OCI-LY1 (cell line): ENCODE results near the gene VSIG4.

Experiments used
- H2AFZ ChIP-seq: fragments of 200-600 bp; sonication (generic), shearing (Covaris generic); 2 replicates; pipeline ENCODE4 v1.6.0; 2014; ENCODE audit warnings: antibody characterized with exemption, mild to moderate bottlenecking, low read length
- H3F3A ChIP-seq: fragments of 200-600 bp; sonication (generic), shearing (Covaris generic); 2 replicates; pipeline ENCODE4 v1.6.0; 2014; ENCODE audit warnings: mild to moderate bottlenecking, antibody characterized with exemption, low read length, moderate library complexity; ENCODE audit not compliant: insufficient read depth
- H3K27ac ChIP-seq: fragments of 200-600 bp; sonication (generic); 2 replicates; pipeline ENCODE4 v1.5.1; 2014; ENCODE audit warnings: low read length, mixed run types, mild to moderate bottlenecking, low read depth; ENCODE audit not compliant: poor library complexity, severe bottlenecking
- H3K27me3 ChIP-seq: fragments of 200-600 bp; sonication (generic); 2 replicates; pipeline ENCODE4 v1.6.0; 2014; ENCODE audit warnings: antibody characterized with exemption, mild to moderate bottlenecking, low read length, moderate library complexity; ENCODE audit not compliant: insufficient read depth
- H3K36me3 ChIP-seq: fragments of 200-600 bp; sonication (generic); 2 replicates; pipeline ENCODE4 v1.6.1; 2014; ENCODE audit warnings: mild to moderate bottlenecking, antibody characterized with exemption, low read length, moderate library complexity, mixed read lengths; ENCODE audit not compliant: insufficient read depth
- H3K4me1 ChIP-seq: fragments of 200-600 bp; sonication (generic); 2 replicates; pipeline ENCODE4 v1.5.1; 2014; ENCODE audit warnings: mild to moderate bottlenecking, low read length, moderate library complexity; ENCODE audit not compliant: insufficient read depth, severe bottlenecking
- H3K4me2 ChIP-seq: fragments of 200-600 bp; sonication (generic), shearing (Covaris generic); 2 replicates; pipeline ENCODE4 v1.6.1; 2014; ENCODE audit warnings: low read length
- H3K4me3 ChIP-seq: fragments of 200-600 bp; sonication (generic); 2 replicates; pipeline ENCODE4 v1.5.1; 2014; ENCODE audit warnings: low read length, low read depth, mild to moderate bottlenecking, mixed read lengths; ENCODE audit not compliant: poor library complexity, severe bottlenecking
- H3K79me2 ChIP-seq: fragments of 200-600 bp; shearing (Covaris generic); 2 replicates; pipeline ENCODE4 v1.6.1; 2016; ENCODE audit warnings: mixed run types, low read length, mixed read lengths; ENCODE audit not compliant: insufficient read depth
- H3K9ac ChIP-seq: fragments of 200-600 bp; sonication (generic), shearing (Covaris generic); 2 replicates; pipeline ENCODE4 v1.6.1; 2014; ENCODE audit warnings: mild to moderate bottlenecking, low read length, mixed read lengths
- H3K9me2 ChIP-seq: fragments of 200-600 bp; sonication (generic), shearing (Covaris generic); 2 replicates; pipeline ENCODE4 v1.6.1; 2014; ENCODE audit warnings: low read depth, mild to moderate bottlenecking, low read length, mixed read lengths
- H3K9me3 ChIP-seq: fragments of 200-600 bp; shearing (Covaris generic); 2 replicates; pipeline ENCODE4 v1.6.1; 2014; ENCODE audit warnings: low read length, mixed read lengths
- H4K20me1 ChIP-seq: fragments of 200-600 bp; sonication (generic), shearing (Covaris generic); 2 replicates; pipeline ENCODE4 v1.6.0; 2016; ENCODE audit warnings: mild to moderate bottlenecking, low read length; ENCODE audit not compliant: insufficient read depth
- EZH2 ChIP-seq: fragments of 200-600 bp; sonication (generic), shearing (Covaris generic); IDR thresholded peaks from 2 replicates; pipeline ENCODE4 v1.8.0; 2017; ENCODE audit warnings: borderline replicate concordance, mixed run types, mild to moderate bottlenecking, antibody characterized with exemption, low read length, moderate library complexity, mixed read lengths
- TF ChIP-seq, protein P1 (sequence below): fragments of 200-600 bp; sonication (generic), shearing (Covaris generic); IDR thresholded peaks from 2 replicates; pipeline ENCODE4 v1.5.1; 2017; ENCODE audit warnings: mild to moderate bottlenecking, antibody characterized with exemption, low read length, moderate library complexity, mixed read lengths

Gene VSIG4

DNA sequence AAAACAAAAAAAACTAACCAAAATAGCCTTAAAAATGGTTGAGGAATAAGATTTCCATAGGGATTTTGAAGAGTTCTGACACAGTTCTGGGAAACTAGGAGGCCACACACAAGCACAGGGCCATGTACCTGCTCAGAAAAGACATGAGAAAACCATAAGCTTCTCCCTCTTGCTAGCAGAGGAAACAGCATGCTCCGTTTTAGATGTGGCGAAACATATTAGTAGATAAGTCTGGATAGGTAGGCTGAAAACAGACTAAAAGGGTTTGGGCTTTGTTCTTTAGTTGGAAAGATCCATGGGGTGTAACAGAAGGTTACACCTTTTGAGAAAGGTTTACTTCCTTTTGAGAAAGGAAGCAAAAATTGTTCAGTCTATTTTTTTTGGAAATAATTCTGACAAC, 10.9 kb downstream of the VSIG4 start:
- Histone ChIP-seq H3K4me2 (no peak overlapping the region), H3K79me2 (no peaks in the 10 kb centered on the region), H3F3A (no peaks in the 10 kb centered on the region), H2AFZ (no peak overlapping the region), H4K20me1 (no peaks in the 10 kb centered on the region), H3K9me2 (no peaks in the 10 kb centered on the region), H3K27me3 (no peaks in the 10 kb centered on the region), H3K36me3 (no peaks in the 10 kb centered on the region), H3K27ac (no peak overlapping the region), H3K9me3 (no peaks in the 10 kb centered on the region), H3K4me3 (no peak overlapping the region), H3K9ac (no peak overlapping the region), H3K4me1 (peaks cover under 1% of the 10 kb centered on the region)
- TF ChIP-seq, protein P1, sequence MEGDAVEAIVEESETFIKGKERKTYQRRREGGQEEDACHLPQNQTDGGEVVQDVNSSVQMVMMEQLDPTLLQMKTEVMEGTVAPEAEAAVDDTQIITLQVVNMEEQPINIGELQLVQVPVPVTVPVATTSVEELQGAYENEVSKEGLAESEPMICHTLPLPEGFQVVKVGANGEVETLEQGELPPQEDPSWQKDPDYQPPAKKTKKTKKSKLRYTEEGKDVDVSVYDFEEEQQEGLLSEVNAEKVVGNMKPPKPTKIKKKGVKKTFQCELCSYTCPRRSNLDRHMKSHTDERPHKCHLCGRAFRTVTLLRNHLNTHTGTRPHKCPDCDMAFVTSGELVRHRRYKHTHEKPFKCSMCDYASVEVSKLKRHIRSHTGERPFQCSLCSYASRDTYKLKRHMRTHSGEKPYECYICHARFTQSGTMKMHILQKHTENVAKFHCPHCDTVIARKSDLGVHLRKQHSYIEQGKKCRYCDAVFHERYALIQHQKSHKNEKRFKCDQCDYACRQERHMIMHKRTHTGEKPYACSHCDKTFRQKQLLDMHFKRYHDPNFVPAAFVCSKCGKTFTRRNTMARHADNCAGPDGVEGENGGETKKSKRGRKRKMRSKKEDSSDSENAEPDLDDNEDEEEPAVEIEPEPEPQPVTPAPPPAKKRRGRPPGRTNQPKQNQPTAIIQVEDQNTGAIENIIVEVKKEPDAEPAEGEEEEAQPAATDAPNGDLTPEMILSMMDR = no peak
- no peak for TF ChIP-seq EZH2

DNA sequence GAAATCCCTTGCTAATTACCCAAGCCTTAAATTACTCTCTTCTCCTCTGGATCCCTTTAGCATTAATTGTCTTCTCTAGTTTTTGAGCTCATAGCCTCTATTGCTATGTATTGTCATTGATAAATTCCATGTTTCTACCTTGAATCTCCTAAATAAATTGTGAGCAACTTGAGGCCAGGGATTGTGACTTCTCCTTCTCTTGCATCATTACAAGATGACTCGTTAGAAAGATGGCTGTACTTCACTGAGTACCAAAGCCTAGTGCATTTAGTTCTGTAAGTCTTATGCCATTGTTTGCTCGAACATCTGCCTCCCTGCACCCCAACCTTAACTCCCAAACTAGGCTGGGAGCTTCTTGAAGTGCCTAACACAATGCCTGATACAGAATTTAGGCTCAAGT, 15.3 kb downstream of the VSIG4 start:
- H3K27ac ChIP-seq = no peak overlapping the region
- H3K9me2 ChIP-seq = no peaks in the 10 kb centered on the region
- no peak overlapping the region for H2AFZ ChIP-seq
- no peaks in the 10 kb centered on the region for H3K36me3 ChIP-seq
- H3K4me1 ChIP-seq = peaks cover 20% of the 10 kb centered on the region
- H3F3A ChIP-seq = no peaks in the 10 kb centered on the region
- no peaks in the 10 kb centered on the region for H3K27me3 ChIP-seq
- H3K79me2 ChIP-seq = no peaks in the 10 kb centered on the region
- no peak overlapping the region for H3K4me2 ChIP-seq
- H4K20me1 ChIP-seq = no peaks in the 10 kb centered on the region
- no peaks in the 10 kb centered on the region for H3K9me3 ChIP-seq
- TF ChIP-seq, protein P1 = no peak
- no peak for TF ChIP-seq EZH2
- no peak overlapping the region for H3K4me3 ChIP-seq
- H3K9ac ChIP-seq = no peak overlapping the region

DNA sequence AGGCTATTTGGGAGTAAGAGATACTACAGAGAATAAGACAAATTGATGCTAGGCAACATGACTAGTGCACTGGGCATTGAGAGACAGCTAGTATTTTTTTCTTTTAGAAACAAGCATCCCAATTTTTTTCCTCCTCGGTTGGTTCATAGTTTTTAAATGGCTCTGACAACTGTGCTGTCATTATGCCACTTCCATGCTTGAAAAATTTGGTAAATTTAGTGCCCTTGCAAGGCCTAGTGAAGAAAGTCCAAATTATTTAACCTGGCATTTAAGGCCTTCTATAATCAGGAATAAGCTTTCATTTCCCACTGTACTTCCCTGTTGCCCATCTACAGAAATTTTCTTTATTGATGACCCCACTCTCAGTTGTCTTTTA, 15.8 kb downstream of the VSIG4 start:
- Histone ChIP-seq H3K27ac (no peak overlapping the region), H3K9me2 (no peaks in the 10 kb centered on the region), H3K79me2 (no peaks in the 10 kb centered on the region), H3K9me3 (no peaks in the 10 kb centered on the region), H3K9ac (no peak overlapping the region), H4K20me1 (no peaks in the 10 kb centered on the region), H3K27me3 (no peaks in the 10 kb centered on the region), H3K4me2 (no peak overlapping the region), H3F3A (no peaks in the 10 kb centered on the region), H3K36me3 (no peaks in the 10 kb centered on the region), H3K4me1 (peaks cover 20% of the 10 kb centered on the region), H2AFZ (no peak overlapping the region), H3K4me3 (no peak overlapping the region)
- TF ChIP-seq EZH2 = no peak
- TF ChIP-seq, protein P1 = no peak
